Activated CD4-positive, CD25-positive, alpha-beta regulatory T cell treated with anti-CD3 and anti-CD28 coated beads, Interleukin-2, amount 50 U/mL, for 24 hours (primary cell): ENCODE data around the gene CEP78.
"Not testable (repeated sequence)": the region's sequence is repeated elsewhere in the genome, so short reads cannot be mapped to it uniquely, and the experiment has no call there.

Experiments
- ATAC-seq, 2 donors: fragments of 150-1000 bp; cut with Tn5 transposase; one replicate each; pipeline ENCODE4 v1.10.0; 2021; ENCODE audit warnings: mild to moderate bottlenecking in 1 of 2, moderate library complexity in 1 of 2

The CEP78 gene

GRCh38 chr9:78235762-78236550, at the start of gene CEP78:
Gene CEP78 (plus strand): TSS chr9:78236075. CDS start chr9:78236351, 276 bp downstream.
- peak; percentile 97 to 98 for ATAC-seq

- ATAC-seq: no peak
Observed at GRCh38 chr9:78187763-78188484, 48.0 kb upstream of the CEP78 start.

GRCh38 chr9:78188594-78188993, 47.3 kb upstream of the CEP78 start:
- ATAC-seq: no peak

GRCh38 chr9:78189001-78189400, 46.9 kb upstream of the CEP78 start:
- ATAC-seq: no peak

GRCh38 chr9:78189461-78189860, 46.4 kb upstream of the CEP78 start:
- no peak for ATAC-seq

- ATAC-seq: no peak
Observed at GRCh38 chr9:78191931-78192330, 43.9 kb upstream of the CEP78 start.

- ATAC-seq: no peak
Observed at GRCh38 chr9:78196258-78196657, 39.6 kb upstream of the CEP78 start.

GRCh38 chr9:78201158-78201777, 34.6 kb upstream of the CEP78 start:
- ATAC-seq: peak in 1 of 2 donors; percentile 38

GRCh38 chr9:78207319-78207718, 28.6 kb upstream of the CEP78 start:
- ATAC-seq: no peak

GRCh38 chr9:78207901-78208300, 28.0 kb upstream of the CEP78 start:
- ATAC-seq: no peak

- no peak for ATAC-seq
Observed at GRCh38 chr9:78209127-78209526, 26.7 kb upstream of the CEP78 start.

GRCh38 chr9:78210841-78211301, 25.0 kb upstream of the CEP78 start:
- peak in 1 of 2 donors; percentile 20 for ATAC-seq

GRCh38 chr9:78212868-78213267, 23.0 kb upstream of the CEP78 start:
- no peak for ATAC-seq

- ATAC-seq: no peak
Observed at GRCh38 chr9:78213712-78214111, 22.2 kb upstream of the CEP78 start.

- no peak for ATAC-seq
Observed at GRCh38 chr9:78214492-78214891, 21.4 kb upstream of the CEP78 start.

- ATAC-seq: no peak
Observed at GRCh38 chr9:78215706-78216105, 20.2 kb upstream of the CEP78 start.

- no peak for ATAC-seq
Observed at GRCh38 chr9:78218890-78219289, 17.0 kb upstream of the CEP78 start.

- ATAC-seq: no peak
Observed at GRCh38 chr9:78221425-78221824, 14.4 kb upstream of the CEP78 start.

- ATAC-seq: not testable (repeated sequence)
Observed at GRCh38 chr9:78221841-78222240, 14.0 kb upstream of the CEP78 start.

- no peak for ATAC-seq
Observed at GRCh38 chr9:78230761-78231160, 5.1 kb upstream of the CEP78 start.

- ATAC-seq: not testable (repeated sequence)
Observed at GRCh38 chr9:78232471-78232870, 3.4 kb upstream of the CEP78 start.

GRCh38 chr9:78234810-78235209, 1.1 kb upstream of the CEP78 start:
- ATAC-seq: no peak

GRCh38 chr9:78235256-78235761, 566 bp upstream of the CEP78 start:
- ATAC-seq: no peak
